Stromal cell of bone marrow (primary cell): ENCODE data around the gene SLC6A12.

ENCODE experiments used
- DNase-seq: peaks from one replicate; pipeline ENCODE4 v3.0.0-alpha.2; 2012; ENCODE audit warnings: low read depth

The SLC6A12 gene

GRCh38 chr12:215116-215515 lies 1.2 kb upstream of the SLC6A12 start:
- no peak for DNase-seq

GRCh38 chr12:213527-213932 lies 427 bp downstream of the SLC6A12 start:
- no peak for DNase-seq

- DNase-seq: no peak
These were observed 1.0 kb downstream of the SLC6A12 start for GRCh38 chr12:212715-213526.

GRCh38 chr12:212415-212714 lies 1.6 kb downstream of the SLC6A12 start:
- DNase-seq: no peak

- no peak for DNase-seq
These were observed 2.1 kb downstream of the SLC6A12 start for GRCh38 chr12:211639-212414.

GRCh38 chr12:211142-211465 lies 2.9 kb downstream of the SLC6A12 start:
- DNase-seq: no peak

- DNase-seq: no peak
These were observed 3.4 kb downstream of the SLC6A12 start for GRCh38 chr12:210277-211141.

- DNase-seq: no peak
These were observed 4.1 kb downstream of the SLC6A12 start for GRCh38 chr12:209851-210250.

GRCh38 chr12:209246-209645 lies 4.7 kb downstream of the SLC6A12 start:
- no peak for DNase-seq

GRCh38 chr12:208813-209212 lies 5.1 kb downstream of the SLC6A12 start:
- DNase-seq: no peak

- no peak for DNase-seq
These were observed 6.2 kb downstream of the SLC6A12 start for GRCh38 chr12:207804-208203.

GRCh38 chr12:206746-207440 lies 7.1 kb downstream of the SLC6A12 start:
- no peak for DNase-seq

- DNase-seq: no peak
These were observed 8.9 kb downstream of the SLC6A12 start for GRCh38 chr12:205026-205425.

- no peak for DNase-seq
These were observed 9.7 kb downstream of the SLC6A12 start for GRCh38 chr12:204261-204678.

- DNase-seq: no peak
These were observed 10.3 kb downstream of the SLC6A12 start for GRCh38 chr12:203462-204260.

- no peak for DNase-seq
These were observed 10.9 kb downstream of the SLC6A12 start for GRCh38 chr12:203074-203461.

- DNase-seq: no peak
These were observed 11.8 kb downstream of the SLC6A12 start for GRCh38 chr12:202081-202731.

- no peak for DNase-seq
These were observed 12.6 kb downstream of the SLC6A12 start for GRCh38 chr12:201361-201760.

- no peak for DNase-seq
These were observed 15.3 kb downstream of the SLC6A12 start for GRCh38 chr12:198705-199104.

- no peak for DNase-seq
These were observed 15.9 kb downstream of the SLC6A12 start for GRCh38 chr12:197911-198695.
